Measurements from ENCODE around the gene C10orf67.
"Not testable (repeated sequence)": the region's sequence is repeated elsewhere in the genome, so short reads cannot be mapped to it uniquely, and the experiment has no call there.

Gene C10orf67

DNA sequence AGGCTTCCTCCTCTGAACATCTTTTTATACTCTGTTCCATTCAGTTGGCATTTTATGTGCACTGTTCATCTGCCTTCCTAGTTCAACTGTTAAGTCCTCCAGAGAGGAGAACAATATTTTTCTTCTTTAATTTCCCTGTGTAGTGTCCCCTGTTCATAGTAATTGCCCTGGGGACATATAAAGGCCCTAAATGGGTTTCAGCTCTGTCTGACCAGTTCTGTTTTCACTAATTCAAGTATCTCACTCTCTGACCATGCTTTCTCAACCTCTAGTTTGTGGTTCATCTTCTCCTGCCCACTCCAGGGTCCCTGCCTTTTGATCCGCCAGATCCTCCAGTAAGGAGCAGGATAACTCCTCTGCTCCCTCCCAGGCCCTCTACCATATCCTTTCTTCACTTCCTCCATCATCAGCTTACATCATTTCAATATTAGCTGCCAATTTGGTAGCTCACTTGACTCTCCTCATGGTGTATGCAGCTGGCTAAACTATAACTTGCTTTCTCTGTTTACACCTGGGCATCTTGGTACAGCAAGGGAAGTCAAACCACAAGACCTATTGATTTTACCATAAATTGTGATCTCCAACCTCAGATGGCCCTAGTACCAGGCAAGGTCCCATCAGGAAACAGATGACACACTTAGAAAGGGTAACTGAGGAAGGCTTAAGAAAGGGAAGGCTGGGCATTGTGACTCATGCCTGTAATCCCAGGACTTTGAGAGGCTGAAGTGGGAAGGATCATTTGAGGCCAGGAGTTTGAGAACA lies 17.7 kb upstream of the C10orf67 start:
- no peak for DNase-seq

DNA sequence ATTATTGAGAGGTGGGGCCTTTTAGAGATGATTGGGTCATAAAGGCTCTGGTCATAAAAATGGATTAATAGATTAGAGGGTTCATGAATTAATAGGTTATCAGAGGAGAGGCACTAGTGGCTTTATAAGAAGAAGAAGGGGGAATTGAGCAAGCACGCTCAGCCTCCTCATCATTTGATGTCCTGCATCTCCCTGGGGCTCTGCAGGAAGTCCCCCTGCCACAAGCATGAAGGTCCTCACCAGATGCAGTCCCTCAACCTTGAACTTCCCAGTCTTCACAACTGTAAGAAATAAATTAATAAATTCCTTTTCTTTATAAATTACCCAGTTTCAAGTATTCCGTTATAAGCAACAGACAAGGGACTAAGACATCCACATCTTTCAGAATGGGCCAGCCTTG lies 17.1 kb upstream of the C10orf67 start:
- no peak for DNase-seq

DNA sequence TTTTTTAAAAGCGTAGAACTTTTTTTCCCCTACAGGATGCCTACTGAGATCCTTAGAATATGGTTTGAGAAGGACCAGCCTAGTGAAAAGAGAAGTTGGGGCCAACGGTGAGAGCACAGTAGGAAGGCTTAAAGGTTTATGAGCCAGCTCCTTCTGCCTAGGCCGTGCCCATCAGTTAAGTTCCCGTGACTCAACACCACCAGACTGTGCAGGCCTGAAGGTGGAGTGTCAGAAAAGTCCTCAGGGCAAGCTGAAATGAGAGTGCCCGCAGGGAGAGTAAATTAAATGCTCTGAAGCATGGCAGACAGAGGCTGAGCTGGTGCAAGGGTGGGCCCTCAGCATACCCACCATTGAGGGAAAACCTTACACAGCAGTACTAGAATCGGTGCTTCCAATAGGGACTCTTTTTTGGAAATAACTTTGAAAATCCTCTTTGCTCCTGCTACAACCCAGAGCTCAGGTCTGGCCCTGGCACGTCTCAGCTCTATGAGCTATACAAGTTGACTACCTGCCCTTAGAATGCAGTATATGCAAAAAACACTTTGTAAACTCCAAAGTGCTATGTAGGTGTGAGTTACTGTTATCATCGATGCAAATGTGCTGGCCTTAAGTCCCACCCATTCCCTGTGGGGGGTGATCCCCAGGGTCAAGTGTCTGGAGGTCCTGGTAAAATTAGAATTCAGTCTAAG lies 15.2 kb upstream of the C10orf67 start:
- no peak for DNase-seq

DNA sequence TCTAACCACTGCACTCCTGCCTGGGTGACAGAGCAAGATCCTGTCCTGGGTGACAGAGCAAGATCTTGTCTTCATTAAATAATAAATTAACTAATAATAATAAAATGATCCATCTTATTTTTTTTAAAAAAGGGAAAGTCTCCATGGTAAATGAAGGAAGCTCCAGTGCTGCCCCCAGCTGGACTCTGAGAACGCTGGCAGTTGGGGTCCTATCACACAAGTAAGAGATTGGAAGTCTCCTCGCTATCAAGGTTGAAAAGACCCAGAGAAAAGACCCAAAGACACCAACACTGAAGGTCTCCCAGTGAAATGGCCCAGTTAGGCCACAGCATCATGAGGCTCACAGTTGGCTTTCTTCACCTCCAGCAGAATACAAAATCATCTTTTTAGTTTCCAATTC lies 13.8 kb upstream of the C10orf67 start:
- no peak for DNase-seq

DNA sequence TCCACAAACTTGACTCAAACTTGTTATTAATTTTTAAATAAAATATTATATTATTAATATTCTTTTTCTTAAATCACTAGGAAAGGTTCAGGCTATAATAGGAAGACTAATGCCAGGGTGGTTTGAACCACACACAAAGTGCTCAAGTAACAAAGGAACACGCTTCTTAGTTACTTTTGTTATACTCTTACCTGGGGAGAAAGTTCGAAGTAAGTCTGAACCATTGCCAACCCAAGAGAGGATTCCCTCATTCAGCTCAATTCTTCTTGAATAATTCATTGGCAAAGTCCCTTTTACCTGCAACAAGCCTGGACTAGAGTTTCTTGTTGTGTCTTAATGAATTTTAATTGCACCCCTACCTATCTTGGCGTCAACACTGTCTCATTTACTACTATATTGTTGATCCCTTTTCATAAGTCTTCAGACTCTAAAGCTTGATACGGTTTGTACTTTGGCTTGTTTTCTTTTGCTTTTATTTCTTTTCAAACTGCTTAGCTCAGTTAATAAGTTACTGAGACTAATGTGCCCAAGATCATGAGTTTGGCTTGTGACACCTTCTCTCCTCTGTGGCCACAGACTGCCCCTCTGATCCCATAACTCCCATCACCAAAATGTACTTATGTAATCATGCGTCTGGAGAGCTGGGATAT lies 10.2 kb upstream of the C10orf67 start:
- no peak for DNase-seq

DNA sequence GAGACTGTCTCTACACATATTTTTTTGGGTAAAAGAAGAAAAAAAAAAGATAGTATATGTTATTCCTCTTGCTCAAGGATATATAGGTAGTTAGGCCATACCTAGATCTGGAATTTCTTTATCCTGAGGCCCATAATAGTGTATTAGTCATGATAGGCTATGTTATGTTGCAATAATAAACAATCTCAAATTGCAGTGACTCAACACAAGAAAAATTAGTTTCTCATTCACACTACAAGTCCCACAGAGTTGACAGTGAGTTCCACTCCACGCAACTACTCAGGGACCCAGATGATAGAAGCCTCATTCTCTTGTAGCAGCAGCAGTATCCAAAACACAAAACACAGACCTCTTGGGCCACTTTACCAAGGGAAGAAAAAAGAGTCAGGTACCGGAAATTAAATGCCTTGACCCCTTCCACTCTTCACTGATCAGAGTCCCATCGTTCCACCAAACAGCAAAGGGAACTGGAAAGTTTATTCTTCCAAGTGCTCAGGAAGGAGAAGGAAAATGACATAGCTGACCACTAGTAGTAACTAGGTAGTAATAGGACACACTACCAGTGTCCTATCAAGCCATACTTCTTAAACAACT lies 7.4 kb upstream of the C10orf67 start:
- no peak for DNase-seq

DNA sequence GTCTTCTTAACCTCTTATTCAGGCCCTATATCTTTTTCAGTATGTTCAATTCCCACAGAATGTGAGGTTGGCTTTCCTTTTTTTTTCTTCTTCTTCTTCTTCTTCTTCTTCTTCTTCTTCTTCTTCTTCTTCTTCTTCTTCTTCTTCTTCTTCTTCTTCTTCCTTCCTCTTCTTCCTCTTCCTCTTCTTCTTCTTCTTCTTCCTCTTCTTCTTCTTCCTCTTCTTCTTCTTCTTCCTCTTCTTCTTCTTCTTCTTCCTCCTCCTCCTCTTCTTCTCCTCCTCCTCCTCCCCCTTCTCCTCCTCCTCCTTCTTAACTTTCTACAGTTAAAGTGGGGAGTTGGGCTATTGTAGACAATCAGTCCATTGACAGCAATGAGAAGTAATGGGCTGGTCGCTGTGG lies 6.1 kb upstream of the C10orf67 start:
- DNase-seq: not testable (repeated sequence)

DNA sequence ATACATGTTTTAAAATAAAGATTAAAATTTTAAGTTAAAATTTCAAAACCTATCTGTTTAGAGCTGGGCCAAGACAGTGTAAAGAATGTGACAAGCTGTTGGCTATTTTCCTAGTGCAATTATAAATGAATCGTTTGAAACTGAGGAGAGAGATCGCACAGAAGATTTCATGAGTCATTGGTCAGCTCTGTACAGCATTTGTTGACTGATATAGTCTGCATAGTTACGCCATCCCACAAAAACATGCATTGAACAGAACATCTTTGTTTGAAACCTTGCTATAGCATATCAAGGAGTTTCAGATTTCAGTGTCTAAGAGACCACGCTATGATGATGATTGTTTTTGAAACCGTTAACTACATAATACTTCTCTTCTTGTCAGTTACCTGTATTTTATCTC lies 1.3 kb upstream of the C10orf67 start:
- DNase-seq: no peak

DNA sequence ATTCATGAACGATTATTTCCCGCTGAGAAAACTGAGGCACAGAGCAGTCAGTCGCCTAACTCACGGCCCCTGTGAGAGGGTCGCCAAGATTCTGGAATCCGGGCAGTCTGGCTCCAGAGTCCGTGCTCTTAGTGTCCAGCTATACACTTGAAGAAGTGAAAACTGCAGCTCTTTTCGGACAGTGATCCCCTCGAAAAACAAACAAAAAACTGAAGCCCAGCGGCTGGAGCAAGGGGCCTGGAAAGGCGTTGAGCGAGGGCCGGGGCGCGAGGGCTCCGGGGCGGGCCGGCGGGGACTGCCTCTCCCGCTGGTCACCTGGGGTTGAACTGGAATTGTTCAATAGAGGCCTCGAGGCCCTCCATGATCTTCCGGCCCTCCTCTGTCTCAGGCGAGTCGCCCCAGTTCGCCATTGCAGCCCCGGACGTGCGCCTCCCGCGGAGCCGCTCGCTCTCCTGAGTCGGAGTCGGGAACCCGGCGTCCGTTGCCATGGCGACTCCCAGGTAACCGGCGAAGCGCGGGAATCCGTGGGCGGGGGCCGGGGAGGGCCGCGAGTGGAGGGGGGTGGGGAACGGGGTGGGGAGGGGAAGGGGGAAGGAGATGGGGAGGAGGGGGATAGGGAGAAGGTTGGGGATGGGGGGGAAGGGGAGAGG lies 881 bp downstream of the C10orf67 start:
- DNase-seq: peak; percentile 62

DNA sequence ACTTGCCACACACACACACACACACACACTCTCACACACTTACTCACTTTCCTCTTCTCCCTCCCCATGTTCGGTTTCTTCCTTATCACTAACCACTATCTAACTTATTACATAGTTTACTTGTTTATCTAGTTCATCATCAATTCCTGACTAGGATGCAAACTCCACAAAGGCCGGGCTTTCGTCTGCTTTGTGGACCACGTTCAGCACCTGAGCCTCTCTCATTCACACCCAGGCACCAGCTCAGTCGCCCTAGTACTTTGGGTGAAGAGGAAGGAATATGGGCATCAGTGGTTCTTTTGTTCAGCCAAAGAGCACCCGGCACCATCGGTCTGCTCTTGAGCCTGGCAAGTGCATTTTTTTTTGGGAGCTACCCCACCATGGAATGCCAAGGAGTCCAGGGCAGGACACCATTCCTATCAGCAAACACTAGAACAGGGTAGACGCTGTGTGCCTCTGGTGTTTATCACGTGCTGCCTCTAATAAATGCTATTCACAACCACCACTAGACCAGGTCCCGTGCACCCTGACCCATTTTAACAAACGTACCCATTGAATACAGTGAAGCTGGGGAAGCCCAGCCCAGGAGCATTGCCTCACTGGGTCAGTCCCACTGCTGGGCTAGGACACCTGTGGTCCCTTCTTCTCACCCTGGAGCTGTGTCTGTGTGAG lies 2.2 kb downstream of the C10orf67 start:
- peak; percentile 28 for DNase-seq

DNA sequence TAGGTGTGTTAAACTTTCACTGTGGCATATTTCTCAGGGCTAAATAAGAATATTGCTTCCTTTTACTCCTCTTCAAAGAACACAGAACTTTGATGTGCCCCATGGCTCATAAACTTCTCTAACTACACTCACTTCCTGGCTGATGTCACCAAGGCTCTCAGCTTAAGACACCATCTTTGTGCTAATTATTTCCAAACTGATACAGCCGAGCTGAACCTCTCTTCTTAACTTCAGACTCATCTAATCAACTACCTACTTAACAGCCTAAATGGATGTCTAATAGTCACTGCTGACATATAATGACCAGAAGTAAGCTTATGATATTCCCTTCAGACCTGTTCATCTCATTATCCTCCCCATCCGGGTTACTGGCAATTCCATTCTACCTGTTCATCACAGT lies 3.6 kb downstream of the C10orf67 start:
- DNase-seq: peak; percentile 46

DNA sequence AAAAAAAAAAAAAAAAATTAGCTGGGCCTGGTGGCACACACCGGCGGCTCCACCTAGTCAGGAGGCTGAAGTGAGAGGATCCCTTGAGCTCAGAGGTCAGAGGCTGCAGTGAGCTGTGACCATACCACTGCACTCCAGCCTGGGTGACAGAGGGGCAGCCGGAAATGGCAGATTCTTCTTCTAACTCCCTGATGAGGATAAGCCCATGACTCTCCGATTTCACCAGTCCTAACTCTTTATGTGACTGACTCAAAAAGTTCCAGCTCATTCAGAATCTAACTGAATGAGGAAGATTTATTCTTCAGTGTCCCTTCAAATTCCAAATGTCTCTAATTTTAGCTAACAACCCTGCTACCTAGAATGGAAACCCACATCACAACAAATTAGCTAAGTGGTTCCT lies 4.2 kb downstream of the C10orf67 start:
- DNase-seq: no peak

DNA sequence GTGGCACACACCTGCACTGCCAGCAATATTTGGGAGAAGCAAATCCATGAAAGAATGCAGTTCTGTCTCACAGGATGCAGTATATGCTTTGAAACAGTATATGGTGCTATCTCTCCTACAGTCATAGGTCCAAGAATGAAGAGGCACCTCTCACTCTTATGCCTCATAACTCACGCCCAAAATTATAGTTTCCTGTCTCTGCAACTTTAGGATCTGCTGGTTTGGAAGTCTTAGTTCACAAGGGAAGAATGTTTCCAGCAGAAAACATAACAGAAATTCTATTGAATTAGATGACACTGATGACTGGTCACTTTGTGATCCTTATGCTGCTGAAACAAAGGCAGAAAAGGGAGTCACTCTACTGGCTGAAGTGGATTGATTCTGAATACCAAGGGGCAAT lies 5.7 kb downstream of the C10orf67 start:
- DNase-seq: no peak

DNA sequence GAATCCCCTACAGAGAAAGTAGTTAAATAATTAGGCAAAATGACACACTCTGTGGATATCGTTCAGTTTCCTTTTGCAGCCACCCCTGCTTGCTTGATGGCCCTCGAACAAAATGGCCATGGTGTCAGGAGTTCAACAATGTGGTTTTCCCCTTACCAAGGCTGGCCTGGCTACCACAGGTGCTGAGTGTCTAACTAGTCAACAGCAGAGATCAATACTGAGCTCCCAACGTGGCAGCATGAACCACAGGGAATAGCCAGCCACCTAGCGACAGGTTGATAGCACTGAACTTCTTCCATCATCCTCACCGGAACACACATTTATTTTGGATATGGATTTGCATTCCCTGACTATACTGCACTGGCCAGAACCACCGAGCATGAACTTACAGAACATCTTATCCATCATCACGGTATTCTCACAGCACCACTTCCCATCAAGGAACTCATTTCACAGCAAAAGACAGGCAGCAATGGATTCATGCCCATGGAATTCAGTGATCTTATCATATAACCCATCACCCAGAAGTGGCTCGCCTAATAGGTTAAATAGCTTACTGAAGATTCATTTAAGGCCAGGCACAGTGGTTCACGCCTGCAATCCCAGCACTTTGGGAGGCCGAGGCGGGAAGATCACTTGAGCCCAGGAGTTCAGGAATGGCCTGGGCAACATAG lies 6.3 kb downstream of the C10orf67 start:
- no peak for DNase-seq

DNA sequence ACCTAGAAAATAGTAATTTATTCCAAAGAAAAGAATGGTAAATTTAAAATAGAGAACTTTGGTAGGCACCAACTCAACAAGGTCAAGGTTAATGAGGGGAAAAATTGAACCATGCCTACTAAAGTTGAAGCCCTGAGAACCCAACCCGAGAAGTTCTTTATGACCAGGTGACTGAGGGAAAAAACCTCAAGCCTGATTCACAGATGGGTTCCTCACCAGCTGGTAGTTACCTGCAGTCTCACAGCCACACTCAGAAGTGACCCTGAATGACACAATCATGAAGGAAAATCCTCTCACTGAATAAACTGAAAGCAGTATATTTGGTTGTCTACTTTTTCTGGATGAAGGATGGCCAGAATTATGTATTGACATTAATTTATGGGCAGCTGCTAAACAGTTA lies 7.0 kb downstream of the C10orf67 start:
- DNase-seq: no peak

DNA sequence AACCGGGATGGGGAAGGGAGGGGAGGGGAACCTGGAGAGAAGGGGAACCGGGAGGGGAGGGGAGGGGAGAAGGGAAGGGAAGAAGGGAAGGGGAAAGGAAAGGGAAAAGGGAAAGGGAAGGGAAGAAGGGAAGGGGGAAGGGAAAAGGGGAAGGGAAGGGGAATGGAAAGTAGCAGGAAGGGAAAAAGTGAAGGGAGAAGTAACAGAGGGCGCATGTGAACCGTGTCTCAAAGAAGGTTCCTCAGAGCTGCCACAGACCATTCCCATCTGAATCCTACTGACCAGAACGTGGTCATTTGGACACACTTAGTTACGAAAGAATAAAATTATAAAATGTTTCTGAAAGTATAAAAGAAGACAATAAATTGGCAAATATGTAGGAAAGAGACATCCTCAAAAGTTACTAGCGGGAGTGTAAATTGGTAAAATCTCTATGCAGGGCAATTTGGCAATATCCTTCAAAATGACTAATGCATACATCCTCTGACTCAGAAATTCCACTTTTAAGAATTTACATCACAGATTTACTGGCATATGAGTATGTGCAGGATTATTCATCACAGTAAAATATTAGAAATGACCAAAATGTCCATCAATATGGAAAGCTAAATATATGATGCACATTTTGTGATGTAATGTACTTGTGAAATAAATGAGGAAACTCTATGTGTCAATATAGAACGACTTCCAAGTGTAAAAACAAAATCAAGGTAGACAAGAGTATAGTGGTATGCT lies 12.9 kb downstream of the C10orf67 start:
- DNase-seq: no peak

DNA sequence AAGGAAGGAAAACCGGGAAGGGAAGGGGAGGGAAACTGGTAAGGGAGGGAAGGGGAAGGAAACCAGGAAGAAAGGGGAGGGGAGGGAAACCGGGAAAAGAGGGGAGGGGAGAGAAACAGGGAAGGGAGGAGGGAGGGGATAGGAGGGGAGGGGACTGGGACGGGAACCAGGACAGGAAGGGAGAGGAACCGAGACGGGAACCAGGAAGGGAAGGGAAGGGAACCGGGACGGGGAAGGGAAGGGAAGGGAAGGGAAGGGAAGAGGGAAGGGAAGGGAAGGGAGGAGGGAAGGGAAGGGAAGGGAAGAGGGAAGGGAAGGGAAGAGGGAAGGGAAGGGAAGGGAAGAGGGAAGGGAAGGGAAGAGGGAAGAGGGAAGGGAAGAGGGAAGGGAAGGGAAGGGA lies 13.6 kb downstream of the C10orf67 start:
- DNase-seq: no peak

DNA sequence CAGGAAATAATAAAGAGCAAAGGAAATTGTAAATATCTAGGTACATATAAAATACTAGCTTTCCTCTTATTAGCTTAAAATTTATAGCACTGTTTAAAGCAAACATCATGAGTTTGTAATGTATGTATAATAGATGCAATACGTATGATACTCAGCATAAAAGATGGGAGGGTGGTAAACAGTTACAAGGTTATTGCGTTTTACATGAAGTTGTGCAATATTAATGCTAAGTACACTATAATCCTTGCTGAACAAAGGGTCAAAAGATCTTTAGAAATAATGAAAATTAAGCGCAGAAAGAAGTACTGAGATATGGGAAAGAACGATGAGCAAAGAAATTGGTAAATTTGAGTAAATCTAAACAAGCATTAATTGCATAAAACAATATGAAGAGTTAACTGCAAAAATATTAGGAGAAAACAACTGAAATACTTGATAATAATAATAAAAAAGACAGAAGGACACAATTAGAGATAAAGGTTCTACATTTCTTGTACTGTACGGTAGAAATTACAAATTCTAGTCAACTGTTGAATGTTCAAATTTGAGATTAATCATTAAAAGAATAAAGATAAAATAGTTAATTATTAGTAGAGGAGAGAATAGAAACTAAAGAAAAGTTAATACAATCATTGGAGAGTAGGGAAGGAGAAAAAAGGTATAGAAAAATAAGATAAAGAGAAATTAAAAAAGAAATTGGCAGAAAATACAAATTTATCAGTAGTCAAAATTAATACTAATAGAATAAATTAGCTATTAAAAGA lies 17.9 kb downstream of the C10orf67 start:
- no peak for DNase-seq

DNA sequence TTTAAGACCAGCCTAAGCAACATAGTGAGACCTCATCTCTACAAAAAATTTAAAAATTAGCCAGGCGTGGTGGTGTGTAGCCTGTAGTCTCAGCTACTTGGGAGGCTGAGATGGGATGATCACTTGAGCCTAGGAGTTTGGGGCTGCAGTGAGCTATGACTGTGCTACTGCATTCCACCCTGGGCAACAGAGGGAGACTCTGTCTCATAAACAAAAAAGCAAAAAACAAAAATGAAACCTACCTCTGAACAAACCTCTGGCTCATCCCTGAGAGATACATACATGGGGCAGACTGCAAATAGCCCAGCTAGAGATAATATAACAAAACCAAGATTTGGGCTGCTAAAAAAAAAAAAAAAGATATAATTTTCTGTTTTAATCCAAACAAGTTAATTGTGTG lies 19.5 kb downstream of the C10orf67 start:
- no peak for DNase-seq

DNA sequence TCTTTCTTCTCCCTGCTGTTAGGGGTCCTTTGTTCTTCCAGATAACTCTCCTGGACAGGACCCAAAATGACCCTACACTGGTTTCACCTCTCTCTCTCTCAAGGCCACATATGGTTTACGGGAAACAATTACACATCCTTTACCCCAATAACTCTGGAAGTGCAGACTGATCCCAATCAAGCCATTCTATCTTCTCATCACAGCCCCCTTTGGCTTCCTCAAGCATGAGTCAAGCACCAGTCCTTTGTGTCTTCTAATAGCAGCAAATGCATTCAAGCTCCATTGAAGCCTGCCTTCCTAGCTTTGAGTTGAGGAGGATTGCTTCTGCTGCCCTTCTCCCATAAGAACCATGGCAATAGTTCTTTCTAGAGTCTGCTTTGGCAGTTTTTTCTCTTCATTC lies 20.2 kb downstream of the C10orf67 start:
- no peak for DNase-seq

DNA sequence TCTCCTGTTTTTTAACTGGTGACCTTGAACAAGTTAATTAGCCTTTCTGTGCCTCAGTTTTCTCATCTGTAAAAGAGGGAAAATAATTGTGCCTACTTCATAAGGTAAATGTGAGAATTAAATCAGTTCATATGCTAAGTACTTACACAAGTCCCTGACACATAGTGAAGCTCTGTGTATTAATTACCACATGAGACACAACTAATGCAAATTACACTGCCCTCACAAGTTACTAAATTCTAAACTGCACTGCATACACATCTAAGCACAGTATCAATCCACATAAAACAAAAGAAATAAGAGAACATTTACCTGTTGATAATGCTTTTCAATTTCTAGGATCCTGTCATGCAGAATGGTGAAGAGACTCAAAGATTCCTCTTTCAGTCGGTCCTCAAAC lies 22.5 kb downstream of the C10orf67 start:
- no peak for DNase-seq

Data from CD4-positive, alpha-beta T cell treated with Interleukin-6 for 4 hours (primary cell).